HCT116 (cell line): ENCODE measurements around the gene ERC2. TPM values are rescaled to one million over a fixed set of nuclear protein-coding genes. Genes with fewer than 3 reads are reported as not detected.
"Not testable (repeated sequence)": the region's sequence is repeated elsewhere in the genome, so short reads cannot be mapped to it uniquely, and the experiment has no call there.

Experiments used
- ATAC-seq: fragments of 200-7000 bp; cut with Tn5 transposase; 2 replicates; pipeline ENCODE4 v1.9.1; 2020; ENCODE audit warnings: mild to moderate bottlenecking, moderate library complexity
- BruUV-seq: library from RNA; stranded (reverse); fragments of 400-500 nt; replicated peaks from 2 replicates; lab custom pipeline; 2021; lab: Mats Ljungman, UMichigan
- CTCF ChIA-PET: fragments of 300-600 bp; sonication (Branson Sonifier 250); formaldehyde crosslinking; loops from one replicate; lab custom pipeline; 2021; ENCODE audit warnings: antibody characterized with exemption; lab: Charles Lee
- POLR2A ChIA-PET: fragments of 300-600, 350-600 bp; sonication (Branson Sonifier 250); formaldehyde crosslinking; loops from one replicate; lab custom pipeline; 2021; ENCODE audit warnings: antibody characterized with exemption; lab: Charles Lee
- RAD21 ChIA-PET, 2 experiments: fragments of 300-600 bp; sonication (Branson Sonifier 250); formaldehyde crosslinking; loops; one replicate each; lab custom pipeline; 2023; ENCODE audit warnings: low total read pairs in 2 of 2; ENCODE audit not compliant: uncharacterized antibody in 2 of 2, unreplicated experiment in 2 of 2, low non-redundant PET in 1 of 2; lab: Charles Lee
- DNase-seq: peaks from one replicate; pipeline ENCODE4 v3.0.0-alpha.2; 2010; ENCODE audit warnings: low read depth, low spot score
- H2AFZ ChIP-seq: fragments of 200-600 bp; shearing (Covaris generic), sonication (generic); 2 replicates; pipeline ENCODE4 v1.6.1; 2017; ENCODE audit warnings: low read depth, mixed run types, mixed read lengths, antibody characterized with exemption, low read length; ENCODE audit not compliant: poor library complexity, severe bottlenecking
- H3K27ac ChIP-seq: 2 replicates; pipeline ENCODE4 v1.5.1; 2012; ENCODE audit warnings: low read depth, low read length
- H3K27me3 ChIP-seq: fragments of 200-600 bp; sonication (generic); 2 replicates; pipeline ENCODE4 v1.6.1; 2016; ENCODE audit warnings: mixed run types, low read length, mixed read lengths; ENCODE audit not compliant: insufficient read depth
- H3K36me3 ChIP-seq, 2 experiments: fragments of 200-500 bp in 1 of 2; fragments of 200-600 bp in 1 of 2; sonication (Bioruptor generic) in 1 of 2; sonication (generic) in 1 of 2; 2 replicates each; pipeline versions ENCODE4 v1.5.1 to v1.6.1; 2014 to 2016; ENCODE audit warnings: low read length in 2 of 2, inconsistent platforms in 1 of 2, mixed read lengths in 1 of 2, mixed run types in 1 of 2; ENCODE audit not compliant: insufficient read depth in 2 of 2, control insufficient read depth in 1 of 2
- H3K4me1 ChIP-seq, 2 experiments: fragments of 200-600 bp in 1 of 2; sonication (generic) in 1 of 2; 2 replicates each; pipeline versions ENCODE4 v1.5.1 to v1.6.1; 2012 to 2017; ENCODE audit warnings: low read length in 2 of 2, inconsistent platforms in 1 of 2, mild to moderate bottlenecking in 1 of 2, mixed read lengths in 1 of 2, mixed run types in 1 of 2, moderate library complexity in 1 of 2; ENCODE audit not compliant: insufficient read depth in 2 of 2, control insufficient read depth in 1 of 2
- H3K4me2 ChIP-seq: fragments of 200-600 bp; sonication (generic); 2 replicates; pipeline ENCODE4 v1.6.1; 2017; ENCODE audit warnings: mixed run types, low read length, mixed read lengths
- H3K4me3 ChIP-seq, 2 experiments: fragments of 200-600 bp in 1 of 2; sonication (generic) in 1 of 2; replicated peaks in 1 of 2; 2 replicates each; pipeline ENCODE4 v1.5.1; 2011 to 2016; ENCODE audit warnings: low read length in 2 of 2, control low read depth in 1 of 2, low read depth in 1 of 2, mild to moderate bottlenecking in 1 of 2, mixed read lengths in 1 of 2, mixed run types in 1 of 2
- H3K79me2 ChIP-seq: fragments of 200-600 bp; sonication (generic); 2 replicates; pipeline ENCODE4 v1.6.1; 2017; ENCODE audit warnings: mild to moderate bottlenecking, mixed run types, low read length, moderate library complexity, mixed read lengths; ENCODE audit not compliant: insufficient read depth
- H3K9ac ChIP-seq: fragments of 200-600 bp; sonication (generic); 2 replicates; pipeline ENCODE4 v1.6.1; 2016; ENCODE audit warnings: low read length, mixed read lengths
- H3K9me2 ChIP-seq: fragments of 200-600 bp; sonication (generic), shearing (Covaris generic); 2 replicates; pipeline ENCODE4 v1.6.1; 2017; ENCODE audit warnings: mixed run types, mild to moderate bottlenecking, moderate library complexity; ENCODE audit not compliant: insufficient read depth
- H3K9me3 ChIP-seq, 2 experiments: fragments of 200-500 bp in 1 of 2; fragments of 200-600 bp in 1 of 2; sonication (Bioruptor generic) in 1 of 2; sonication (generic) in 1 of 2; 2 replicates each; pipeline ENCODE4 v1.6.1; 2014 to 2017; ENCODE audit warnings: low read length in 2 of 2, mixed read lengths in 2 of 2, inconsistent platforms in 1 of 2, low read depth in 1 of 2, mild to moderate bottlenecking in 1 of 2, mixed run types in 1 of 2, moderate library complexity in 1 of 2; ENCODE audit not compliant: control insufficient read depth in 1 of 2, insufficient read depth in 1 of 2
- H4K20me1 ChIP-seq: fragments of 200-600 bp; sonication (generic), shearing (Covaris generic); 2 replicates; pipeline ENCODE4 v1.6.1; 2017; ENCODE audit warnings: mixed run types, mild to moderate bottlenecking, moderate library complexity; ENCODE audit not compliant: insufficient read depth
- CBX3 ChIP-seq: IDR thresholded peaks from 2 replicates; pipeline ENCODE4 v1.6.1; 2012; ENCODE audit warnings: low read depth
- EZH2 ChIP-seq: fragments of 200-600 bp; sonication (generic); IDR thresholded peaks from 2 replicates; pipeline ENCODE4 v1.6.1; 2017; ENCODE audit warnings: antibody characterized with exemption, mixed run types
- EZH2phosphoT487 ChIP-seq: fragments of 200-600 bp; IDR thresholded peaks from 2 replicates; pipeline ENCODE4 v1.6.1; 2018; ENCODE audit warnings: antibody characterized with exemption, borderline replicate concordance
- POLR2A ChIP-seq: IDR thresholded peaks from 2 replicates; pipeline ENCODE4 v1.7.0; 2011; ENCODE audit warnings: borderline replicate concordance; ENCODE audit not compliant: insufficient read depth, insufficient read length; ENCODE audit errors: extremely low read depth
- POLR2AphosphoS5 ChIP-seq: IDR thresholded peaks from 2 replicates; pipeline ENCODE4 v1.6.1; 2011; ENCODE audit warnings: mild to moderate bottlenecking, low read depth, low read length, moderate library complexity
- RAD21 ChIP-seq: IDR thresholded peaks from 2 replicates; pipeline ENCODE4 v1.6.1; 2012; ENCODE audit warnings: low read depth, mild to moderate bottlenecking
- YY1 ChIP-seq: IDR thresholded peaks from 2 replicates; pipeline ENCODE4 v1.6.1; 2011; ENCODE audit warnings: low read length, low read depth, moderate library complexity, mild to moderate bottlenecking; ENCODE audit not compliant: insufficient replicate concordance; ENCODE audit errors: extremely low read depth
- ZFX ChIP-seq: fragments of 450-650 bp; IDR thresholded peaks from 2 replicates; pipeline ENCODE4 v1.6.1; 2017
- ZNF274 ChIP-seq: fragments of 200-500 bp; sonication (Bioruptor generic); IDR thresholded peaks from 2 replicates; pipeline ENCODE4 v1.6.1; 2014; ENCODE audit warnings: mild to moderate bottlenecking, low read depth, low read length, inconsistent platforms
- intact Hi-C: fragments of 100-400 bp; cut with micrococcal nuclease; formaldehyde crosslinking; loops from 2 replicates; pipeline ENCODE4 v1.10.0; 2022
- total RNA-seq: library from RNA; stranded (reverse); gene quantifications from one replicate; pipeline ENCODE4 v1.2.1, GENCODE V29; 2021; ENCODE audit not compliant: unreplicated experiment
- TF ChIP-seq, protein P1 (sequence below): IDR thresholded peaks from 2 replicates; pipeline ENCODE4 v1.6.1; 2012
- TF ChIP-seq, protein P2 (sequence below), 3 experiments: fragments of 200-600 bp in 1 of 3; sonication (generic) in 1 of 3; IDR thresholded peaks in 2 of 3; conservative IDR thresholded peaks in 1 of 3; 2 replicates each; pipeline ENCODE4 v1.5.1; 2012 to 2017; ENCODE audit warnings: low read depth in 2 of 3, low read length in 2 of 3, antibody characterized with exemption in 1 of 3, borderline replicate concordance in 1 of 3, control low read depth in 1 of 3, mild to moderate bottlenecking in 1 of 3, mixed read lengths in 1 of 3, mixed run types in 1 of 3, moderate library complexity in 1 of 3; ENCODE audit not compliant: insufficient read depth in 1 of 3

Gene ERC2
- total RNA-seq, 1 experiment from 2014 or later, result not detected

DNA sequence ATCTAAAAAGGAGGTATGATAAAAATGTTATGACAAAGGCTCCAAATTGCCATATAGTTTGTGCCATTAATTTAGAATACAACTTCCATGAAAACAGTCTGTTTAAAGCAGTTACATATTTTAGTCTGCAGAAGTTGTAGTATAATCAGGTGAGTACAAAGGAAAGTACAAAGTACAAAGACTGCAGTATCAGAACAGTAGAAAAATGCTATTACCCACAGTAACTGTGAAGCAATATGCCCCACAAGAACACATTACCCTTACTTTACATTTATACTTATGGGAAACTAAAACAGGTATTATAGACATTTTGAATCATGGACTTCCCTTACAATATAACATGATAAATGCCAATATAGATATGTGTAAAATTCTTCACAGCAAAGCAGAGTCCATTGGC lies 398.5 kb downstream of the ERC2 start:
- RAD21 ChIA-PET, result no interaction called here
- POLR2A ChIA-PET, result no interaction called here
- Histone ChIP-seq H3K79me2 (no peaks in the 10 kb centered on the region), H3K9me3 (no peaks in the 10 kb centered on the region; a peak in 1 of 4 replicates), H3K27ac (no peak overlapping the region), H3K4me3 (no peak overlapping the region), H3K9ac (no peak overlapping the region), H3K4me2 (no peak overlapping the region), H3K27me3 (no peaks in the 10 kb centered on the region), H3K9me2 (no peaks in the 10 kb centered on the region), H3K4me1 (no peaks in the 10 kb centered on the region), H3K36me3 (no peaks in the 10 kb centered on the region), H4K20me1 (no peaks in the 10 kb centered on the region), H2AFZ (no peak overlapping the region)
- CTCF ChIA-PET, result no interaction called here
- TF ChIP-seq ZFX (no peak), CBX3 (no peak), EZH2 (no peak), POLR2AphosphoS5 (no peak)
- DNase-seq (no peak), ATAC-seq (no peak)
- BruUV-seq, result no TSS peak
- intact Hi-C loops, result no loop called here

DNA sequence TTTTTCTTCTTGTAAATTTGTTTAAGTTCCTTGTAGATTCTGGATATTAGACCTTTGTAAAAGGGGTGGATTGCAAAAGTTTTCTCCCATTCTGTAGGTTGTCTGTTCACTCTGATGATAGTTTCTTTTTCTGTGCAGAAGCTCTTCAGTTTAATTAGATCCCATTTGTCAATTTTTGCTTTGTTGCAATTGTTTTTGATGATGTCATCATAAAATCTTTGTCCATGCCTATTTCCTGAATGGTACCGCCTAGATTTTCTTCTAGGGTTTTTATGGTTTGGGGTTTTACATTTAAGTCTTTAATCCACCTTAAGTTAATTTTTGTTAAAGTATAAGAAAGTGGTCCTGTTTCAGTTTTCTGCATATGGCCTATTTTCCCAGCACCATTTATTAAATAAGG lies 401.9 kb downstream of the ERC2 start:
- H3K9ac ChIP-seq, H3K9me2 ChIP-seq, H4K20me1 ChIP-seq, CTCF ChIA-PET, intact Hi-C loops, H3K4me3 ChIP-seq, BruUV-seq, RAD21 ChIA-PET, ATAC-seq, H3K4me2 ChIP-seq, H3K4me1 ChIP-seq, POLR2A ChIA-PET, H3K36me3 ChIP-seq, H3K9me3 ChIP-seq, H2AFZ ChIP-seq, H3K27ac ChIP-seq, H3K27me3 ChIP-seq, H3K79me2 ChIP-seq, DNase-seq: not testable (repeated sequence)

DNA sequence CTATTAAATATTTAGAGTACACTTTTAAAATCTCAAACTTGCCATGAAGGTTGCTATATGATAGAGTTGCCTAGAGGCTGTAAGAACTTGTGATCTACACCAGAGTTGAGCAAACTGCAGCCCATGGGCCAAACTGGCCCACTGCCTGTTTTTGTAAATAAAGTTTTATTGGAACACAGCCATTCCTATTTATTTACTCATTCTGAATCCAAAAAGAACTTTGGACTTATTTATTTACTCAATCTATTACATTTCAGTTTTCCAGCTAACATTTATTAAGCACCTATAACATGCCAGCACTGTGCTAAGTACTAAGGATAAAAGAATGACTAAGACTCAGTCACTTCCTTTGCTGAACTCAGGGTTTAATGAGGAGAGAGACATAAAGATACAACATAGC lies 403.6 kb downstream of the ERC2 start:
- POLR2A ChIA-PET, result no interaction called here
- H3K27ac ChIP-seq, result no peak overlapping the region
- RAD21 ChIA-PET, result no interaction called here
- TF ChIP-seq EZH2 (no peak), EZH2phosphoT487 (no peak), POLR2A (no peak), CBX3 (no peak), YY1 (no peak), ZNF274 (no peak), RAD21 (no peak)
- TF ChIP-seq, protein P1, sequence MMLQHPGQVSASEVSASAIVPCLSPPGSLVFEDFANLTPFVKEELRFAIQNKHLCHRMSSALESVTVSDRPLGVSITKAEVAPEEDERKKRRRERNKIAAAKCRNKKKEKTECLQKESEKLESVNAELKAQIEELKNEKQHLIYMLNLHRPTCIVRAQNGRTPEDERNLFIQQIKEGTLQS, result no peak
- TF ChIP-seq, protein P2, sequence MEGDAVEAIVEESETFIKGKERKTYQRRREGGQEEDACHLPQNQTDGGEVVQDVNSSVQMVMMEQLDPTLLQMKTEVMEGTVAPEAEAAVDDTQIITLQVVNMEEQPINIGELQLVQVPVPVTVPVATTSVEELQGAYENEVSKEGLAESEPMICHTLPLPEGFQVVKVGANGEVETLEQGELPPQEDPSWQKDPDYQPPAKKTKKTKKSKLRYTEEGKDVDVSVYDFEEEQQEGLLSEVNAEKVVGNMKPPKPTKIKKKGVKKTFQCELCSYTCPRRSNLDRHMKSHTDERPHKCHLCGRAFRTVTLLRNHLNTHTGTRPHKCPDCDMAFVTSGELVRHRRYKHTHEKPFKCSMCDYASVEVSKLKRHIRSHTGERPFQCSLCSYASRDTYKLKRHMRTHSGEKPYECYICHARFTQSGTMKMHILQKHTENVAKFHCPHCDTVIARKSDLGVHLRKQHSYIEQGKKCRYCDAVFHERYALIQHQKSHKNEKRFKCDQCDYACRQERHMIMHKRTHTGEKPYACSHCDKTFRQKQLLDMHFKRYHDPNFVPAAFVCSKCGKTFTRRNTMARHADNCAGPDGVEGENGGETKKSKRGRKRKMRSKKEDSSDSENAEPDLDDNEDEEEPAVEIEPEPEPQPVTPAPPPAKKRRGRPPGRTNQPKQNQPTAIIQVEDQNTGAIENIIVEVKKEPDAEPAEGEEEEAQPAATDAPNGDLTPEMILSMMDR (IDR thresholded peaks at IDR 0.05 in 2 of 3, conservative IDR thresholded peaks at IDR 0.05 in 1 of 3; ENCODE audit: borderline replicate concordance in 1 of 3, insufficient read depth in 1 of 3, low read depth in 2 of 3, low read length in 2 of 3), result no peak

More for the DNA sequence above, 403.6 kb downstream of the ERC2 start:
- CTCF ChIA-PET, result no interaction called here
- Histone ChIP-seq H3K9me2 (no peaks in the 10 kb centered on the region), H3K4me2 (no peak overlapping the region), H3K36me3 (no peaks in the 10 kb centered on the region), H3K27me3 (no peaks in the 10 kb centered on the region), H3K9ac (no peak overlapping the region), H3K9me3 (no peaks in the 10 kb centered on the region; a peak in 1 of 4 replicates), H4K20me1 (no peaks in the 10 kb centered on the region), H3K4me1 (no peaks in the 10 kb centered on the region), H3K79me2 (no peaks in the 10 kb centered on the region), H3K4me3 (no peak overlapping the region), H2AFZ (no peak overlapping the region)
- no TSS peak for BruUV-seq
- no peak for DNase-seq
- no peak for ATAC-seq
- intact Hi-C loops, result no loop called here
